Body of pancreas (tissue), 4 donors: Measurements from ENCODE around the gene LSM10.

Source experiments
- CTCF ChIP-seq, 7 experiments: fragments of 450-650 bp in 4 of 7; fragments of 200-600 bp in 3 of 7; sonication (generic) in 3 of 7; IDR thresholded peaks; one replicate each; pipeline ENCODE4 v1.5.1; 2016 to 2019; ENCODE audit warnings: antibody characterized with exemption in 7 of 7
- POLR2A ChIP-seq, 3 donors: fragments of 450-650 bp; IDR thresholded peaks; one replicate each; pipeline ENCODE4 v1.6.1; 2016; ENCODE audit warnings: antibody characterized with exemption in 3 of 3, mild to moderate bottlenecking in 2 of 3

GRCh38 chr1:36393686-36394085 lies 4.0 kb downstream of the LSM10 start:
- TF ChIP-seq POLR2A (IDR thresholded peaks at IDR 0.05), result no peak
- TF ChIP-seq CTCF (IDR thresholded peaks at IDR 0.05), result no peak
